Loucy (cell line): ENCODE results near the gene CDC14A.

Source experiments
- H2AFZ ChIP-seq: fragments of 200-600 bp; sonication (generic); 2 replicates; pipeline ENCODE4 v1.6.0; 2016; ENCODE audit warnings: antibody characterized with exemption, mild to moderate bottlenecking, low read length, moderate library complexity
- H3F3A ChIP-seq: fragments of 200-600 bp; 2 replicates; pipeline ENCODE4 v1.6.0; 2016; ENCODE audit warnings: antibody characterized with exemption, low read depth, mild to moderate bottlenecking
- H3K27me3 ChIP-seq: fragments of 200-600 bp; sonication (generic); 2 replicates; pipeline ENCODE4 v1.6.1; 2014; ENCODE audit warnings: low read length, mild to moderate bottlenecking; ENCODE audit not compliant: insufficient read depth, poor library complexity, severe bottlenecking
- H3K36me3 ChIP-seq: fragments of 200-600 bp; sonication (generic); 2 replicates; pipeline ENCODE4 v1.6.1; 2016; ENCODE audit warnings: low read length; ENCODE audit not compliant: insufficient read depth
- H3K4me1 ChIP-seq: fragments of 200-600 bp; sonication (generic); 2 replicates; pipeline ENCODE4 v1.5.1; 2014; ENCODE audit warnings: low read length, mild to moderate bottlenecking; ENCODE audit not compliant: insufficient read depth, poor library complexity, severe bottlenecking
- H3K4me2 ChIP-seq: fragments of 200-600 bp; sonication (generic); 2 replicates; pipeline ENCODE4 v1.6.0; 2014; ENCODE audit warnings: antibody characterized with exemption, low read length, low read depth, mild to moderate bottlenecking; ENCODE audit not compliant: poor library complexity, severe bottlenecking
- H3K4me3 ChIP-seq: fragments of 200-600 bp; sonication (generic); 2 replicates; pipeline ENCODE4 v1.5.1; 2014; ENCODE audit warnings: low read length, mild to moderate bottlenecking, mixed read lengths; ENCODE audit not compliant: poor library complexity, severe bottlenecking
- H3K79me2 ChIP-seq: fragments of 200-600 bp; sonication (generic); 2 replicates; pipeline ENCODE4 v1.6.1; 2014; ENCODE audit warnings: low read length; ENCODE audit not compliant: insufficient read depth
- H3K9ac ChIP-seq: fragments of 200-600 bp; sonication (generic); 2 replicates; pipeline ENCODE4 v1.6.0; 2014; ENCODE audit warnings: mild to moderate bottlenecking, low read depth, low read length, moderate library complexity; ENCODE audit not compliant: poor library complexity, severe bottlenecking
- H3K9me2 ChIP-seq: fragments of 200-600 bp; sonication (generic); replicated peaks from 2 replicates; pipeline ENCODE4 v1.6.1; 2016; ENCODE audit warnings: low read depth, low read length, mixed read lengths
- H3K9me3 ChIP-seq: fragments of 200-600 bp; sonication (generic); 2 replicates; pipeline ENCODE4 v1.6.1; 2014; ENCODE audit warnings: mild to moderate bottlenecking, antibody characterized with exemption, low read length, low read depth; ENCODE audit not compliant: insufficient read depth
- H4K20me1 ChIP-seq: fragments of 200-600 bp; sonication (generic); 2 replicates; pipeline ENCODE4 v1.6.0; 2014; ENCODE audit warnings: antibody characterized with exemption, low read length, mild to moderate bottlenecking; ENCODE audit not compliant: insufficient read depth, poor library complexity, severe bottlenecking
- CTCF ChIP-seq: fragments of 200-600 bp; sonication (generic); conservative IDR thresholded peaks from 2 replicates; pipeline ENCODE4 v1.5.1; 2014; ENCODE audit warnings: mild to moderate bottlenecking, antibody characterized with exemption, low read length
- EZH2phosphoT487 ChIP-seq: fragments of 200-600 bp; IDR thresholded peaks from 2 replicates; pipeline ENCODE4 v1.6.1; 2018; ENCODE audit warnings: antibody characterized with exemption, mild to moderate bottlenecking, moderate library complexity, borderline replicate concordance

CDC14A gene

GRCh38 chr1:100556181-100556580 is 203.9 kb downstream of the CDC14A start:
- Histone ChIP-seq H3K9me2 (no peaks in the 10 kb centered on the region), H4K20me1 (no peaks in the 10 kb centered on the region), H3K4me2 (no peak overlapping the region), H3K79me2 (no peaks in the 10 kb centered on the region), H3K36me3 (no peaks in the 10 kb centered on the region), H3K27me3 (no peaks in the 10 kb centered on the region), H2AFZ (no peak overlapping the region), H3K9me3 (peaks cover 16% of the 10 kb centered on the region; the same call in 1 of the 2 replicates), H3F3A (no peaks in the 10 kb centered on the region), H3K4me3 (no peak overlapping the region), H3K4me1 (no peaks in the 10 kb centered on the region), H3K9ac (no peak overlapping the region)
- no peak for TF ChIP-seq CTCF

- Histone ChIP-seq H3K36me3 (no peaks in the 10 kb centered on the region), H3K9me3 (peaks cover 12% of the 10 kb centered on the region; the same call in 1 of the 2 replicates), H3K4me3 (no peak overlapping the region), H3K9me2 (no peaks in the 10 kb centered on the region), H2AFZ (no peak overlapping the region), H4K20me1 (no peaks in the 10 kb centered on the region), H3K4me1 (no peaks in the 10 kb centered on the region), H3K4me2 (no peak overlapping the region), H3K79me2 (no peaks in the 10 kb centered on the region), H3K9ac (no peak overlapping the region), H3K27me3 (no peaks in the 10 kb centered on the region), H3F3A (no peaks in the 10 kb centered on the region)
- TF ChIP-seq CTCF (no peak), EZH2phosphoT487 (no peak)
Observed at GRCh38 chr1:100556925-100557605, 204.8 kb downstream of the CDC14A start.

- Histone ChIP-seq H3K9me3 (peaks cover 10% of the 10 kb centered on the region; the same call in 1 of the 2 replicates), H3K27me3 (no peaks in the 10 kb centered on the region), H4K20me1 (no peaks in the 10 kb centered on the region), H3F3A (no peaks in the 10 kb centered on the region), H3K9me2 (no peaks in the 10 kb centered on the region), H3K4me2 (no peak overlapping the region), H3K4me3 (no peak overlapping the region), H3K9ac (no peak overlapping the region), H3K4me1 (no peaks in the 10 kb centered on the region), H2AFZ (no peak overlapping the region), H3K79me2 (no peaks in the 10 kb centered on the region), H3K36me3 (no peaks in the 10 kb centered on the region)
- TF ChIP-seq CTCF (no peak), EZH2phosphoT487 (no peak)
Observed at GRCh38 chr1:100557606-100557953, 205.3 kb downstream of the CDC14A start.
